DMS153 treated with DMSO at 0.1 percent for 48 hours (cell line): ENCODE results near the gene TMEM266.

Source experiments
- DNase-seq: peaks from one replicate; lab custom pipeline; 2025; ENCODE audit not compliant: unreplicated experiment; lab: John Stamatoyannopoulos, UW

TMEM266 gene

GRCh38 chr15:76199106-76200082, 139.6 kb downstream of the TMEM266 start:
- no peak for DNase-seq

GRCh38 chr15:76200083-76200465, 140.3 kb downstream of the TMEM266 start:
- DNase-seq = no peak

GRCh38 chr15:76200641-76201105, 140.9 kb downstream of the TMEM266 start:
- DNase-seq = no peak

DNA sequence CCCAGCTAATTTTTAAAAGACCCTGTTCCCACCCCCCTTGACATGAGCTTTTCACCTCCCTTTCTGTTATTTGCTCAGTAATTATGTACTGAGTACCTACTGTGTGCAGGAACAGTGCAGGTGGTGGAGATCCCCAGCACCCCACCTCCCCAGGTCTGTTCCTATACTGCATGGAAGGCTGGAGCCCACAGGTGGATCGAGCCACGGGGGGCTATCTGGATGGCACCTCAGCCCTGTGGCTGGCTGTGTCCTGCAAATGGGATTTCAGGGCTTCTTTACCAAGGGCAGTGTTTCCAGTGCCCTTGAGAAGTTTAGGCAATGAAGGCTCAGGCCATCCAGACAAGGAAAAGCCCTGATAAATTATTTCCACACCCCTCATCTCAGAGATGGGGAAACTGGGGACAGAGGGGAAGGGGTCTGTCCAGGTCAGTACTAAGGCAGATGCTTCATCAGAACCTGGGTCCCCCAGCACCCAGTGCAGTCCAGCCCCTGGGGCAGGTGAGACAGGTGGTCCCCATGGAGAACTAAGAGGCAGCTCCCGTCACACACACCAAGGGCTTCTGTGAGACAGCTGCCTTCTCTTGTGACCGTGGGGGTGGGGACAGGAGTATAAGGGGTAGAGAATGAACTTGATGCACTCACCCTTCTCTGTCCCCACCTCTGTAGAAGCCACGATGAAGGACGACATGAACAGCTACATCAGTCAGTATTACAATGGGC, 141.9 kb downstream of the TMEM266 start:
- no peak for DNase-seq

GRCh38 chr15:76203346-76204108, 143.7 kb downstream of the TMEM266 start:
- no peak for DNase-seq

DNA sequence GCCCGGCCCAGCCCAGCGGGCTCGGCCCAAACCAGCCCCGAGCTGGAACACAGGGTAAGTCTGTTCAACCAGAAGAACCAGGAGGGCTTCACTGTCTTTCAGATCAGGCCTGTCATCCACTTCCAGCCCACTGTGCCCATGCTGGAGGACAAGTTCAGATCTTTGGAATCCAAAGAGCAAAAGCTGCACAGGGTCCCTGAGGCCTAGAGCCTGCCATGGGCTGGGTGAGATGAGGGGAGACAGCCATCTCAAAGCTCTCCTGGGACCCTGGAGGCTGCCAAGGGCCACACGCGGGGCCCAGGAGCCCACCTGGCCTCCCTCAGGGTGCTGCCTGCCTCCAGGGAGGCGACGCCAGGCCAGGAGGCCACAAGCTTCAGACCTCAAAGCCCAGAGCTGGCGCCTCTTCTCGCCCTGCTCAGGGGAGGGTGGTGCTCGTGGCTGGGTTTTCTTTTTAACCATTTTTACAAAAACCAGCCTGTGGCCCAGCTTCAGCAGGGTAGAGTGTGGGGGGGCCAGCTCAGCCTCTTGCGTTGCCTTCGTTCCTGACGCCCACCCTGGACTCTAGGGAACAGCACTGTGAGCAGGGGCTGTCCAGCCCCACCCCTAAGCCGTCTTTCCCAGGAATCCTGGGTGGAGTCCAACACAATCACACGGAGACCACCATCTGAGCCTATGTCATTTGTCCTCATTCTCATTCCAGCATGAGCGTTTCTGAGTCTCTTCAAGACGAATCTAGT, 144.5 kb downstream of the TMEM266 start:
- DNase-seq = no peak

GRCh38 chr15:76204916-76205460, 145.2 kb downstream of the TMEM266 start:
- no peak for DNase-seq

GRCh38 chr15:76206325-76206976, 146.7 kb downstream of the TMEM266 start:
- DNase-seq = peak; percentile 62

DNA sequence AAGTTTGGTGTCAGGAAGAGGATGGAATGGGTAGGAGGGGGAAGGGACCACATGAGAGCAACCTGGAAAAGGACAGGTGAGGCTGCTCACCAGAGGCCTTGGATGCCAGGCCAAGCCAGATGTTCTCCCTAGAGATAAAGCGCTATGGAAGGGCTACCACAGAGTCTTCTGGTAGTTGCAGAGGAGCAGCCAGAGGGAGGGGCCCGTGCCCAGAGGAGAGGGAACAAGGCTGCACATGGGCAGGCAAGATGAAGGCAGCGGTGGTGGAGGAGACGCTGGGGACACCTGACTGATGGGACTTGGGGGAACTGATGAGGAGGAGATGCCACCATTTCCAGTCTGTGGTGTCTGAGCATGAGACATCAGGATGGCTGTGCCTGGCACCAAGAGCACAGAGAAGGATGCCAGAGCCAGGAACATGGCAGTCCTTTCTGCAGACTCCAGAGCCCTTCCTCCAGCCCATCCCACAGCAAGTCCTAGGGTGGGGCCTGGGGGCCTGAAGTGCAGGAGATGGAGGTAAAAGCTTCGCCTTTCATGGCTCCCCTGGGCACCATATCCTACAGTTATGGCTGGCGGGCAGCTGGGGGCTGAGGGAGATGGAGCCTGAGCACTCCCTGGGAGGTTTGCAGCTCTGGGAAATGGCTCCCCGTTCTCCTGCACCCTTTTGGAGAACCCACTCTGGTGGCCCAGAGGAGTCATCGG, 148.4 kb downstream of the TMEM266 start:
- no peak for DNase-seq

- DNase-seq = no peak
Measured at GRCh38 chr15:76208786-76209424, 149.1 kb downstream of the TMEM266 start.

- no peak for DNase-seq
Measured at GRCh38 chr15:76209523-76209922, 149.7 kb downstream of the TMEM266 start.

GRCh38 chr15:76209942-76210341, 150.2 kb downstream of the TMEM266 start:
- no peak for DNase-seq

DNA sequence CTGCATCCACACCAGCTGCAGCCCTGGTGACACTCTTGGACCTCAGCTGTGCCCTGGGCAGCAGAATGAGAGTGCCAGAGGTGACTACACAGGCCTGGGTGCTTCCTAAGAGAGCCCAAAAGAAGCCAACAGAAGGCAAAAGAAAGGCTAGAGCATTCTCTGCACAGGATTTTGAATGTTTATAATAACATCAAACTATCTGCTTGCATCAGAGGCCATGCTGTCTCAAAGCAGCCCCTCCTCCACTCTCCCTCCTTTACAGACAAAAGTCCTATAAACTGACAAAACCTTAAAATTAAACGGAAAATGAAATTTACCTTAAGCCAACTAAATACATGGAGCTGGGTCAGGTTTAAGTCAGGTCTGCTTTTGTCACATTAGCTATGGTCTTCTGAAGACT, 155.8 kb downstream of the TMEM266 start:
- DNase-seq = no peak

- no peak for DNase-seq
Measured at GRCh38 chr15:76217029-76217881, 157.5 kb downstream of the TMEM266 start.

DNA sequence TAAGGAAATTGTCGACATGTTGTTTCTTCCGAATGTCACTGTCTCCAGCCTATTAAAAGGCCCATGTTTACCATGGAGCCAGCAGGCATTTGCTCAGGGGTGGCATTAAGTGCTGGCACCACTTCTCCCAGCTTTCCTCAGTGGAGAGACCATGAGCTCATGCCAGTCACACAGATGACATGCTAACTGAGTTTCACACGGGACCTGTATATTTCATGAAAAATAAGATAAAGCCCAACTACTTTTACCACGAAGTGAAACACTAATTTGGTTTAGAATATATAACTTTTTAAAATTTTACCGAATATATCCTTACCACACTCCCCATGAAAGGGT, 158.1 kb downstream of the TMEM266 start:
- no peak for DNase-seq

GRCh38 chr15:76221085-76221767, 161.4 kb downstream of the TMEM266 start:
- DNase-seq = no peak

- no peak for DNase-seq
Measured at GRCh38 chr15:76222159-76222558, 162.4 kb downstream of the TMEM266 start.
